ENCODE results near the gene NR2E1. TPM values are rescaled to one million over a fixed set of nuclear protein-coding genes. Genes with fewer than 3 reads are reported as not detected.
A peak's percentile ranks its signal among the peaks of the same experiment; 100 is the strongest.

NR2E1 gene
- total and polyA plus RNA-seq, 12 donors = not detected

DNA sequence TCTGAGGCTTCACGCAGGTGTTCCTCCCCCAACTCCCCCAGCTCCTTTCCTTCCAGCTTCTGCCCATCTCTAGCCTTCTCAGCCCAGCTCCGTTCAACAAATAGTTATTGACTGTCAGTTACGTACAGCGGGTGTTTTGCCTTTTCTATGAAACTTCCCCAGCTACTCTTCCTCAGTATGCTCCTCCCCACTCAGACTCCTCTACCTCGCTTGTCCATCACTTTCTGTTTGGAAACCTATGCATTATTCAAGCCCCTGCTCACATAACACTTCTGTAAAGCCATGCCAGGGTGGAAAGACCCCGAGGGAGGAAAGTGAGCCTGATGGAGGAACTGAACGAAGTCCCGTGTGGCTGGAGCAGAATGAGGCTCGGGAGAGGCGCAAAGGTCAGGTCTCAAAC, 44.2 kb upstream of the NR2E1 start:
- 39 to 43% methylated on average over 10 of the region's 10 CpGs for WGBS, 2 donors

DNA sequence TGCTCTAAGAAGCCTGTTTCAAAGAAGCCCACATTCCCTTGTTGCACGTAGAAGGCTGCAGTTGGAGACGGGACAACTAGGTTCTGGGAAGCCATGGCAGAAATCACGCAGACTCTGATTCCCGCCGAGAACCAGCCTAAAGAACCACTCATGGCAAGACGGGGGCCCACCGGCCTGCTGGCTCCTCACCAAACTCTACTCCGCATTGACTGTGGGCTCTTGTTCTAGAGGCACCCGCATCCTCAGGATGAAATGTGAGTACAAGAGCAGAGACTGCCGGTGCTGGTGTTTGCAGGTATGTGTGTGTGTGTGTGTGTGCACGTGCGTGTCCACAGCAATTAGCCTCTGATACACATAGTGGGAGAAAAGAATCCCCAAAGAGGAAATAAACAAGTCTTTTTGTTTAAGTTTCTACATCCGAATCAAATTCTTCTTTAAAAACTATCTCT, 42.3 kb upstream of the NR2E1 start:
- Histone ChIP-seq H3K27ac (no peak overlapping the region), H3K9me3 (no peaks in the 10 kb centered on the region), H3K4me3 (no peak overlapping the region), H3K36me3 (no peaks in the 10 kb centered on the region), H3K27me3 (peaks cover 12 to 100% (median 93%) of the 10 kb centered on the region in 7 donors), H3K4me1 (peaks cover 3 to 18% (median 12%) of the 10 kb centered on the region in 9 donors)
- intact Hi-C loops (cut with DNase I) = loop anchor here in 1 of 10 donors (5.0 kb wide), 1 partner anchor 44 kb away; the partner anchor contains the start of gene NR2E1
- DNase-seq (no peak), ATAC-seq (peak in 2 of 8 donors; percentile 8 to 21)
- 19 to 22% methylated on average over 13 of the region's 13 CpGs for WGBS, 2 donors
- TF ChIP-seq, protein P1, sequence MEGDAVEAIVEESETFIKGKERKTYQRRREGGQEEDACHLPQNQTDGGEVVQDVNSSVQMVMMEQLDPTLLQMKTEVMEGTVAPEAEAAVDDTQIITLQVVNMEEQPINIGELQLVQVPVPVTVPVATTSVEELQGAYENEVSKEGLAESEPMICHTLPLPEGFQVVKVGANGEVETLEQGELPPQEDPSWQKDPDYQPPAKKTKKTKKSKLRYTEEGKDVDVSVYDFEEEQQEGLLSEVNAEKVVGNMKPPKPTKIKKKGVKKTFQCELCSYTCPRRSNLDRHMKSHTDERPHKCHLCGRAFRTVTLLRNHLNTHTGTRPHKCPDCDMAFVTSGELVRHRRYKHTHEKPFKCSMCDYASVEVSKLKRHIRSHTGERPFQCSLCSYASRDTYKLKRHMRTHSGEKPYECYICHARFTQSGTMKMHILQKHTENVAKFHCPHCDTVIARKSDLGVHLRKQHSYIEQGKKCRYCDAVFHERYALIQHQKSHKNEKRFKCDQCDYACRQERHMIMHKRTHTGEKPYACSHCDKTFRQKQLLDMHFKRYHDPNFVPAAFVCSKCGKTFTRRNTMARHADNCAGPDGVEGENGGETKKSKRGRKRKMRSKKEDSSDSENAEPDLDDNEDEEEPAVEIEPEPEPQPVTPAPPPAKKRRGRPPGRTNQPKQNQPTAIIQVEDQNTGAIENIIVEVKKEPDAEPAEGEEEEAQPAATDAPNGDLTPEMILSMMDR (IDR thresholded peaks at IDR 0.05) = no peak

More for the DNA sequence above, 44.2 kb upstream of the NR2E1 start:
- Histone ChIP-seq H3K36me3 (no peaks in the 10 kb centered on the region), H3K9me3 (no peaks in the 10 kb centered on the region), H3K4me3 (no peak overlapping the region), H3K27ac (no peak overlapping the region), H3K27me3 (peaks cover 26 to 99% (median 96%) of the 10 kb centered on the region in 7 donors), H3K4me1 (peaks cover 10 to 34% (median 26%) of the 10 kb centered on the region in 9 donors)
- no peak for ATAC-seq
- no peak for DNase-seq
- intact Hi-C loops (cut with DNase I) = loop anchor here in 1 of 10 donors (5.0 kb wide), 1 partner anchor 46 kb away; the partner anchor contains the start of gene NR2E1
- TF ChIP-seq, protein P1 (IDR thresholded peaks at IDR 0.05) = no peak

DNA sequence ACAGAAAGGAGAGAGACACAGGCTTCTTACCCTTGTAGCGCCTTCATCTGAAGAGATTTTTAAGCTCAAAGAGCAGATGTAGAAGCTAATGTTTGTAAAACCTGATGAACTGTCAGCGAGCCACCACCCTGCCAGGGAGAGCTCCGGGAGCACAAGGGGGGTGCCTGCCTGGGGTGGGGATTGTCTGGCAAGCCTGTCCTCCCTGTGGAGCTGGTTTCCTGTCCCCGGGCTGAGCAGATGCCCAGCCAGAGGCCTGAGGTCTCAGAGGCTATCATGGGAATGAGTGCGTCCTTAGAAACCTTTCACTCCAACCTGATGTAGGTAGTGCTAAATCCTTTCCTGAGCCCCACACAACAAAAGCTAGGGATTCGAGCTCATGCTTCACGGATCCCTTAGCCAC, 41.9 kb upstream of the NR2E1 start:
- DNase-seq = no peak
- Histone ChIP-seq H3K4me3 (no peak overlapping the region), H3K27me3 (peaks cover 12 to 100% (median 93%) of the 10 kb centered on the region in 7 donors), H3K36me3 (no peaks in the 10 kb centered on the region), H3K4me1 (peaks cover 3 to 15% (median 9%) of the 10 kb centered on the region in 9 donors), H3K9me3 (no peaks in the 10 kb centered on the region), H3K27ac (no peak overlapping the region)
- ATAC-seq = no peak
- 15 to 25% methylated on average over 7 of the region's 7 CpGs for WGBS, 2 donors
- TF ChIP-seq, protein P1 (IDR thresholded peaks at IDR 0.05) = no peak
- intact Hi-C loops (cut with DNase I) = loop anchor here in 1 of 10 donors (5.0 kb wide), 1 partner anchor 43 kb away; the partner anchor contains the start of gene NR2E1

DNA sequence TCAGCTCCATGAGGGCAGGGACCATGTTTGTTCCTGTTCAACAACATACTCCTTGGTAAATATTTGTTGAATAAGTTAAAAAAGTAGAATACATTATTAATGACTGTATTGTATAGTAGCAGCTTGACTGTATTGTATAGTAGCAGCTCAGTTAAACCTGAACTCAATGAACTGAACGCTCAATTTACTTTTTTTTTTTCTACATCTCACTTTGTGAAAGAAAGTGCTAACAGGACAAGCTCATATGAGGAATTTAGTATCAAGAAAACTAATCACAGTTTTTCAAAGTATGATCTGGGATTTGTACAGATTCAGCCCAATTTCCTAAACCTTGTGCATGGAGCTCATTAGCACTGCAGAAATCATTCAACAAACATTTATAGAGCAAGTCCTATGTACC, 38.8 kb upstream of the NR2E1 start:
- peaks cover 0 to 5% (median 0%) of the 10 kb centered on the region in 9 donors for H3K4me1 ChIP-seq
- TF ChIP-seq, protein P1 (IDR thresholded peaks at IDR 0.05) = no peak
- H3K27me3 ChIP-seq = peaks cover 0 to 100% (median 67%) of the 10 kb centered on the region in 7 donors
- no peak overlapping the region for H3K27ac ChIP-seq
- DNase-seq (no peak), ATAC-seq (no peak)
- intact Hi-C loops (cut with DNase I) = no loop called here
- no peaks in the 10 kb centered on the region for H3K36me3 ChIP-seq
- WGBS, 2 donors = 96 to 97% methylated on average over 1 of the region's 1 CpG
- no peak overlapping the region for H3K4me3 ChIP-seq
- no peaks in the 10 kb centered on the region for H3K9me3 ChIP-seq

All from heart right ventricle (tissue), 16 donors.